ENCODE results near the gene RBX1.
"Not testable (repeated sequence)": the region's sequence is repeated elsewhere in the genome, so short reads cannot be mapped to it uniquely, and the experiment has no call there.

RBX1 gene

DNA sequence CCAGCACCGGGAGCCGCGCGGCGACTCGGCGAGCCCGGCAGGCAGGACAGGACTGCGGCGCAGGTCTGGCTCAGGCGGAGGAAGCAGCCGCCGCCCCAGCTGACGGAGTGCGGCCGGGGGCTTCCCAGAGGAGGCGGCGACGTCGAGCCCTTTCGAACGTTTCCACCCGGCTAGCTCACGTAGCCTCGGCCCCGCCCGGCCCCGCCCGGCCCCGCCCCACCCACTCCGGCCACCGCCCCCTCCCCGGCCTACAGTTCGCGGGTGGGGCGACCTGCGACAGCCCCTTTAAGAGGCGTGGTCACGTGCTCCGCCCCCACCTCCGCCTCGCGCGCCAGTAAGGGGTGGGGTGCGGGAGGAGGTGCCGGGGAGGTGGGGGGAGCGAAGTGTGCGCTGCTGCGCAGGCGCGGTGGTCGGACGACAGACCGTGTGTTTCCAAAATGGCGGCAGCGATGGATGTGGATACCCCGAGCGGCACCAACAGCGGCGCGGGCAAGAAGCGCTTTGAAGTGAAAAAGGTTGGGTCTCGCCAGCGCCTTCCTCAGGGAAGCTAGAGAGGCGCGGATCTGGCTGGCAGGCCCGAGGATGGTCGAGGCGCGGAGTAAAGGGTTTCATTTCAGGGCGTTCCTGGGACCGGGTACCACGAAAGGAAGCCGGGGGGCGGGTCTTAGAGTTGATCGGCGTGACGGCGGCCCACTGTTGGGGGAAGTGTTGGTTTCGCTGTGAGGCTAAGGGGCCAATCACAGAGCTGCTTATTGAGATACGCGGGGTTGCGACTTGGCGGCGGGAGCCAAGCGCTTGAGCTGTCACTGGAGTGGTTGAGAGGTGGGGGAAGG, at the start of gene RBX1:
Gene RBX1 (plus strand): TSS at position 417 of the 833 bp plus-strand sequence. CDS start 21 bp downstream, at position 438.
- intact Hi-C loops (cut with DNase I), result loop anchor here (1.0 kb wide), 1 partner anchor 140 kb away; no protein-coding TSS in a partner anchor
- DNase-seq, result peak; percentile 98 to 100 (median 99)

- intact Hi-C loops (cut with DNase I), result no loop called here
These were observed 47.1 kb upstream of the RBX1 start for GRCh38 chr22:40904101-40904500.

DNA sequence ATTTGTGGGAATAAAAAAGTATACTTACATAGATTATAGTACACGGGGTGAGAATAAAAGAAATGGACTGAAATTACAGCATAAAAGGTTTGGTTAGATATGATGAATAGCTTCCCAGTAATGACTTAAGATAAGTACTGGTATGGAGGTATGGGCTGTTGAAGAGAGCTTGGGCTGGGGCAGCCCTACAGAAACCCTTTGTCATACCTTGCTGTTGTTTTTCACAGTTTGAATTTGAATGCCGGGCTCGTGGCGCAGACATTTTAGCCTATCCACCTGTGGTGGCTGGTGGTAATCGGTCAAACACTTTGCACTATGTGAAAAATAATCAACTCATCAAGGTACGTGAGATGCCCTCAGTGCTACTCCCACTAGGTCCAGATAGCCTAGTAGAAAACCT, 42.3 kb upstream of the RBX1 start:
- intact Hi-C loops (cut with DNase I), result no loop called here
- DNase-seq, result no peak

More at GRCh38 chr22:40904101-40904500, 47.1 kb upstream of the RBX1 start:
- DNase-seq, result no peak

DNA sequence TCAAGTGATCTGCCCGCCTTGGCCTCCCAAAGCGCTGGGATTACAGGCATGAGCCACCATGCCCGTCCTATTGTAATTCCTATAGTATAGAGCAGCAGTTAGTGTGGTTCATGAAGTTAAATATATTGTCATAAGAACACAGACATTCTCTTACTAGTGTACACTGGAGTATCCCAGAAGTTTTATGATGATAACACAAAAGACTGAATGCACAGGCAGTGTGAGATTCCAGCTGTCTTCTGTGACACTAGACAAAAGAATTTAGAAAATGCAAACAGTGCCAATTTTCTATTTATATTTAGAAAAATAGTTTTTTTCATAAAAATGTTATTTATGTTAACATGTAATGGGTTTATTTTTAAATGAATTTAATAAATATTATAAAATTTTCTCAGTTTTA, 39.4 kb upstream of the RBX1 start:
- no peak for DNase-seq
- intact Hi-C loops (cut with DNase I), result no loop called here

GRCh38 chr22:40912987-40913386, 38.2 kb upstream of the RBX1 start:
- intact Hi-C loops (cut with DNase I); DNase-seq: not testable (repeated sequence)

DNA sequence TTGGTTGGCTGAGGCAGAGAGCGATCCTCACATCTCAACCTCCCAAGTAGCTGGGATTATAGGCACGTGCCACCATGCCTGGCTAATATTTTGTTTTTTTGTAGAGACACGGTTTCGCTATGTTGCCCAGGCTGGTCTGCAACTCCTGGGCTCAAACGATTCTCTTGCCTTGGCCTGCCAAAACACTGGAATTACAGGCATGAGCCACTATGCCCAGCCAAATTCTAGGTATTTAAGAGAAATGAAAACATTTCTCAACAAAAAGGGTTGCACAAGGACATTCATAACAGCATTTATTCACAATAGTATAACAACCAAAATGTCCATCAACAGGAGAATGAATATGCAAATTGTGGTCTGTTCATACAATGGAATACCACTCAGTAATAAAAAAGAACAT, 31.7 kb upstream of the RBX1 start:
- intact Hi-C loops (cut with DNase I), result no loop called here
- DNase-seq, result no peak

- DNase-seq, result no peak
- intact Hi-C loops (cut with DNase I), result loop anchor here (10.0 kb wide), 1 partner anchor 604 kb away; no protein-coding TSS in a partner anchor
These were observed 30.7 kb upstream of the RBX1 start for GRCh38 chr22:40920526-40920925.

GRCh38 chr22:40922484-40923303, 28.5 kb upstream of the RBX1 start:
- peak in 7 of 42 donors; percentile 8 to 61 (median 21) for DNase-seq
- intact Hi-C loops (cut with DNase I), result loop anchor here (10.0 kb wide), 1 partner anchor 602 kb away; no protein-coding TSS in a partner anchor

DNA sequence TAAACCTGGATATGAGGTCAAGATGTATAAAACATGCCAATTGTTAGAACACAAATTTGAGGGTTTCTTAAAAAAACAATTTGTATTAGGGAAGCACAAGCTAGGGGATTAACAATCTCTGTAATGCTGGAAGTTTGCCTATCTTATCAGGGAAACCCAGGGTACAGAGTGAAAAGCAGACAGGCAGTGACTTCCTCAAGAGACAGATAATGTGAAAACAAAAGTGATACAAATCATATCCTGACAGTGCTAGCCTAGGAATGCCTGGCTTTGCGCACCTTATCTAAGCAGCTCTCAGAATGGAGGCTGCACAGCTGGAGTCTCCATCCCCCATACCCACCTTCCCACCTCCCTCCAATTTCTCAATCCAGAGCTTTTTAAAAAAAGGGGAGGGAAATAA, 22.5 kb upstream of the RBX1 start:
- no peak for DNase-seq

GRCh38 chr22:40932396-40932795, 18.8 kb upstream of the RBX1 start:
- DNase-seq, result no peak
- intact Hi-C loops (cut with DNase I), result no loop called here

More for the DNA sequence above, 22.5 kb upstream of the RBX1 start:
- intact Hi-C loops (cut with DNase I), result loop anchor here (10.0 kb wide), 1 partner anchor 596 kb away; no protein-coding TSS in a partner anchor

DNA sequence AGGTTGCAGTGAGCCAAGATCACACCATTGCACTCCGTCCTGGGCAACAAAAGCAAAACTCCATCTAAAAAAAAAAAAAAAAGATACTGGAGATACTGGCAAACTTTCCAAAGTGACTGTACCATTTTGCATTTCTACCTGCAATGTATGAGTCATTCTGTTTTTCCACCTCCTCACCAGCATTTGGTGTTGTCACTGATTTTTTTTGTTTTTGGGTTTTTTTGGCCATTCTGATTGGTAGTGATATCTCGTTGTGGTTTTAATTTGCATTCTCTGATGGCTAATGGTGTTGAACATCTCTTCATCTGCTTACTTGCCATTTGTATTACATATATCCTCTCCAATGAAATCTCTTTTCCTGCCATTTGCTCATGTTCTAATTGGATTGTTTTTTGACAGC, 12.0 kb upstream of the RBX1 start:
- DNase-seq, result no peak
- intact Hi-C loops (cut with DNase I), result no loop called here

DNA sequence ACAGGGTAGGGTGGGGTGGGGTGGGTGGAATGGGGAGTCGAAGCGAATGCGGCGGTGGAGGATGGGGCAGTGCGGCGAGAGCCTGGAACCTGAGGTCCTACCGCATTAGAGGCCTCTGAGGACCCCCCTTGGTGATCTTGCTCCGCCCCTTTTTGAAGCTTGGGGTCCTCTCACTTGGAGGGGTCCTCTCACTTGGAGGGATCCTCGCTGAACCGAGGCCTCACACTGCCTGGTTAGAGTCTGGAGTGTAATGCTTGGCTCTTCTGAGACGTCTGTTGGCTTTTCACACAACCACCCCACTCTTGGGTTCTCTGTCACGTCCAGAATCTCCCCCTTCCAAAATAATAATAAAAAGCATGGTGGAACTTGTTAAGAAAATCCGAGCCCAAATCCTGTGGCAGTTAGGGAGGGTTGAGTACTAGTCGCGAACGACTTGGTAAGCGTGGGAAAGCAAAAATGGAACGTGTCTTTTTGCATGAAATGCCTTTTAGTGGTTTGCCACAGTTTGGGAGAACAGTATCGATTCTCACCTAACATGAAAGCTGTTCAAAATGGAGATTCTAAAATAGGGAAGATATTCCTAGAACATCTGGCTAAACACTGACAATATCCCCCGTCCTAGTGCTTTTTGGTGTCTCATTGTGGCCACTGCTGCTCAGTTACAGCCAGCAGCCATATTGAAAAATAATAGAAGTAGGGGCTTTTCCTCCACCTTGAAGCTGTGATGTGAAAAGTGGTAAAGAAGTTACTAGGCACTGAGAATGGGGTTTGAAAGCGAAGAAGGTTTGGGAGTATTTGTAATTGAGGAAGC, 822 bp downstream of the RBX1 start:
- DNase-seq, result peak in 1 of 42 donors; percentile 17
- intact Hi-C loops (cut with DNase I), result loop anchor here (1.0 kb wide), 1 partner anchor 139 kb away; no protein-coding TSS in a partner anchor

- intact Hi-C loops (cut with DNase I), result no loop called here
- DNase-seq, result no peak
These were observed 2.3 kb downstream of the RBX1 start for GRCh38 chr22:40953471-40953870.

GRCh38 chr22:40954113-40954512, 2.9 kb downstream of the RBX1 start:
- intact Hi-C loops (cut with DNase I), result no loop called here
- DNase-seq, result no peak

DNA sequence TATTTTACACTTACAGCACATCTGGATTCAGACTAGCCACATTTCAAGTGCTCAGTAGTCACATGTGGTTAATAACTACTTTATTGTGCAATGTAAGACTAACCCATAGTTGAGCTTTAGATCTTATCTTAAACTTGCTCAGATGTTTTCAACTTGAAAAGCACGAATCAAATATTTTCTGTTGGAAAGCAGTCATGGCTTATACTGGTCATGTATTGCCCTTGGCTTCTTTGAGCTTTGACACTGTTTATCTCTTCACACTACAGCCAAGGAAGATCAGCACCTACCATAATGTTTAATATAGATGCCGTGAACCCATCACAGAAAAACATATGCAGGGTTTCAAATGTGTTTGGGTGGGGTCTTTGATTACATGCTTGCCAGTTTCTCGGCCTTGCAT, 4.4 kb downstream of the RBX1 start:
- intact Hi-C loops (cut with DNase I), result no loop called here
- no peak for DNase-seq

DNA sequence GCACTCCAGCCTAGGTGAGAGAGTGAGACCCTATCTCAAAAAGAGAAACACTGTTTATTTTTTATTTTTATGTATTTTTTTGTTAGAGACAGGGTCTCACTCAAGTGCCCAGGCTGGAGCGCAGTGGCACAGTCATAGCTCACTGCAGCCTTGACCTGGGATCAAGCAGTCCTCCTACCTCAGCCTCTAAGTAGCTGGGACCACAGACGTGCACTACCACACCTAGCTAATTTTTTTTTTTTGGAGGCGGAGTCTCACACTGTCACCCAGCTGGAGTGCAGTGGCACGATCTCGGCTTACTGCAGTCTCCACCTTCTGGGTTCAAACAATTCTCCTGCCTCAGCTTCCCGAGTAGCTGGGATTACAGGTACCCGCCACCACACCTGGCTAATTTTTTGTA, 6.4 kb downstream of the RBX1 start:
- no peak for DNase-seq
- intact Hi-C loops (cut with DNase I), result no loop called here

DNA sequence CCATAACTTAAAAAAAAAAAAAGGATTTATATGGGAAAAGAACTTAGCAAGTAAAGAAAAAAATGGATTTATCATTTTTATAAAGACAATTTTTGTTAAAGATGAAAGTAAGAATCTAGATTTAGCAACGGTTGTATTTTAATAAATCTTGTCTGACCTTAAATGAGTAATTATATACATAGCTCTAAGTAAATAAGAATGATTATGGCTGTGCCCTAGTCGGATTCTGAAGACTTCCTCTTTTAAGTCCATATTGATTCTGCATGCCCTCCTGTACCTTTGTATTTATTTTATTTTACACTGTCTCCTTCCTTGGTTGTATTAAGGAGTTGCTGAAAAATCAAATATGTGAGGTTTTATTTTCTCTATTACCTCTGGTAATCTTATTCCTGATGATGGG, 7.1 kb downstream of the RBX1 start:
- no peak for DNase-seq
- intact Hi-C loops (cut with DNase I), result no loop called here

- intact Hi-C loops (cut with DNase I), result no loop called here
These were observed 9.0 kb downstream of the RBX1 start for GRCh38 chr22:40960145-40960544.

More at GRCh38 chr22:40960145-40960544, 9.0 kb downstream of the RBX1 start:
- DNase-seq, result no peak
